PC-9 (cell line): ENCODE results near the gene NAA15.

Source experiments
- CTCF ChIP-seq: fragments of 200-600 bp; sonication (generic); conservative IDR thresholded peaks from 2 replicates; pipeline ENCODE4 v1.6.1; 2017; ENCODE audit warnings: mixed run types, antibody characterized with exemption, mild to moderate bottlenecking, moderate library complexity
- EZH2 ChIP-seq: fragments of 200-600 bp; sonication (generic); IDR thresholded peaks from 2 replicates; pipeline ENCODE4 v1.8.0; 2017; ENCODE audit warnings: antibody characterized with exemption, low read depth

DNA sequence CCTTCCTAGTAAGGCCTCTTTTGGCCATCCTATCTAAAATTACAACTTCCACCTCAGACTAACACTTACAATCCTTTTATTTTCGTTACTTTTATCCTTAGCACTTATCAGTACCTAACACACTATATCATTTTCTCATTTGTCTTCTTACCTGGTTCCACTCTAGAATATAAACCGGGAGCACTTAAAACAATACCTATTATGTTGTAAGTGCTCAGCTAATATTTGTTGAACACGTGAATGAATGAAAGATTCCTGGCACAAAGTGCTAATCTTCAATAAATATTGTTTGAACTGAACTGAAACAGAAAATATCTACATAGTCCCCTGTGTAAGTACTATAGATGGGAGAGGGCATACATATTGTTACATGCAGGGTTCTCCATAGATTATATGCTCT, 35.7 kb upstream of the NAA15 start:
- TF ChIP-seq CTCF = no peak
- TF ChIP-seq EZH2 = no peak
